ENCODE results near the gene STARD9. TPM values are rescaled to one million over a fixed set of nuclear protein-coding genes. Genes with fewer than 3 reads are reported as not detected.

STARD9 gene
- total RNA-seq, 1 donor from 2014 or later, result 10.0 TPM

DNA sequence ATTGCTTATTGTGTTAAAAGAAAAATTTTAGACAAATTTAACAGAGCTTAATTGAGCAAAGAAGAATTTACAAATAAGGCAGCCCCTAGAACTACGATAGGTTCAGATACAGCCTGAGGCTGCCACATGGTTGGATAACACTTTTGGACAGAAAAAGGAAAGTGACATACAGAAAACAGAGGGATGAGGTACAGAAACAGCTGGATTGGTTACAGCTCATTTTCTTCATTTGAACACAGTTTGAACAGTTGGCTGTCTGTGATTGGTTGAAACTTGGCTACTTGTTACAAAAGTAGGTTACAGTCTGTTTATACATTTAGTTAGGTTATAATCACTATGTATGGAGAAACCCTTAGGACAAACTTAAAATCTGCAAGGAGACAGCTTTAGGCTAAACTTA, 46.0 kb downstream of the STARD9 start:
- H3K27me3 Mint-ChIP-seq (ENCODE audit: low read depth), result no peaks in the 10 kb centered on the region
- peaks cover 3% of the 10 kb centered on the region for H3K36me3 Mint-ChIP-seq (ENCODE audit: low read depth)
- intact Hi-C loops (cut with micrococcal nuclease), result no loop called here
- H3K27ac Mint-ChIP-seq, result no peak overlapping the region
- DNase-seq (ENCODE audit: low spot score), result no peak
- H3K9me3 Mint-ChIP-seq, result no peaks in the 10 kb centered on the region
- H3K4me1 Mint-ChIP-seq (ENCODE audit: low read depth), result peaks cover 6% of the 10 kb centered on the region
- H3K4me3 Mint-ChIP-seq (ENCODE audit: low read depth), result no peak overlapping the region

DNA sequence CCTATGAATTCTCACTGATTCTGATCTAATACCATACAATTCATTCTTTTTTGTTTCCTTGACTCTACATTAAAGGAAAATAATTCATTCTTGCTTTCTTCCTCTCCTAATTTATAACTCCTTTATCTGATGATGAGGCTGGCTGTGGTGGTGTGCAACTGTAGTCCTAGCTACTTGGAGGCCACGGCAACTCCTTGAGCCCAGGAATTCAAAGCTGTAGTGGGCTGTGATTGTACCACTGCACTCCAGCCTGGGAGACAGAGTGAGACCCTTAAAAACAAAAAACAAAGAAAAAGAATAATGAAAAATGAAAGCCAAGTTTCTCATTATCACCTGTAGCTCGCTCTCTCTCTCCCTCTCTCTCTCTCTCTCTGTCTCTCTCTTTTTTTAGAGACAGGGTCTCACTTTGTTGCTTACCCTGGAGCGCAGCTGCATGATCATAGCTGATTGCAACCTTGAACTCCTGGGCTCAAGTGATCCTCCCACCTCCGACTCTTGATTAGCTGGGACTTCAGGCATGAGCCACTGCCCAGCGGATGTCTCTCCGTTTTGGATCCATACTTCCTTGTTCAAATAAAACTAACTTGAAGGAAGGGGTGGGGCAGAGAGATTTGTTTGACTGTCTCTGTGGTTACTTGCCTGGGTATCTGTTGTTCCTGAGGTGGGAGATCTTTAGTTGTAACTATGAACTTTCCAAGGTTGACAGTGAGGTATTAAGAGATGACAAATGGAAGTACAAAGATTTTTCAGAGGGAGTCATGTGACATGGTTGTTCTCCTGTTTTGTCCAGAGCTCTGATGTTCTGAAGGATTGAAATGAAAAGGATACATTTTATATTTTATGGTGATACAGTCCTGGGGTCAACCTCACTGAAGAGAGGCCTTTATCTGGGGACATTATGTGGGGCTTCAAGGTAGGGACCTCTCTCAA, 46.9 kb downstream of the STARD9 start:
- Mint-ChIP-seq H3K4me1 (ENCODE audit: low read depth) (peaks cover 6% of the 10 kb centered on the region), H3K27me3 (ENCODE audit: low read depth) (no peaks in the 10 kb centered on the region), H3K36me3 (ENCODE audit: low read depth) (peaks cover 3% of the 10 kb centered on the region), H3K27ac (no peak overlapping the region), H3K4me3 (ENCODE audit: low read depth) (no peak overlapping the region), H3K9me3 (no peaks in the 10 kb centered on the region)
- no peak for DNase-seq (ENCODE audit: low spot score)
- intact Hi-C loops (cut with micrococcal nuclease), result no loop called here

DNA sequence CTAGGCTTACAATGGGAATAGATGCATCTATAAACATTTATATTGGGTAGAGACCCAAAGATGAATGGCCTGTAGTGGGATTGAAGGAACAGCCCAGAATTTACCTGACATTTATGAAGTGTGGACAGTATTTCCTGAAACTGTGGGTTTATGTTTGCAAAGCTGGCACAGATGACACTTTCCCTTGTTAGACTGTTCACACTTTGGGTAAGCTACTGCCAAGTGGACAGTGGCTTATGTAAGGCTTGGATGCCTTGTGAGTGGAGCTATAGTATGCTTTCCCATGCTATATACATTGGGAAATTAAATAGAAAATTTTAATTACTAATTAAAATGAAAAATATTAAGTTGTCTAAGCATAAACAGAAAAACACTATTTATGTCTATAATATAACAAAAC, 48.5 kb downstream of the STARD9 start:
- Mint-ChIP-seq H3K4me3 (ENCODE audit: low read depth) (no peak overlapping the region), H3K9me3 (no peaks in the 10 kb centered on the region), H3K36me3 (ENCODE audit: low read depth) (peaks cover 3% of the 10 kb centered on the region), H3K27me3 (ENCODE audit: low read depth) (no peaks in the 10 kb centered on the region), H3K27ac (no peak overlapping the region), H3K4me1 (ENCODE audit: low read depth) (peaks cover 6% of the 10 kb centered on the region)
- intact Hi-C loops (cut with micrococcal nuclease), result no loop called here
- DNase-seq (ENCODE audit: low spot score), result no peak

- no peaks in the 10 kb centered on the region for H3K27me3 Mint-ChIP-seq (ENCODE audit: low read depth)
- no peak overlapping the region for H3K4me3 Mint-ChIP-seq (ENCODE audit: low read depth)
- intact Hi-C loops (cut with micrococcal nuclease), result no loop called here
- no peak overlapping the region for H3K27ac Mint-ChIP-seq
- H3K36me3 Mint-ChIP-seq (ENCODE audit: low read depth), result no peaks in the 10 kb centered on the region
- no peak for DNase-seq (ENCODE audit: low spot score)
- H3K4me1 Mint-ChIP-seq (ENCODE audit: low read depth), result peaks cover 2% of the 10 kb centered on the region
- no peaks in the 10 kb centered on the region for H3K9me3 Mint-ChIP-seq
These were observed 52.1 kb downstream of the STARD9 start for GRCh38 chr15:42627485-42627884.

GRCh38 chr15:42628761-42629160, 53.4 kb downstream of the STARD9 start:
- H3K4me3 Mint-ChIP-seq (ENCODE audit: low read depth), result no peak overlapping the region
- intact Hi-C loops (cut with micrococcal nuclease), result no loop called here

GRCh38 chr15:42632105-42632675, 56.8 kb downstream of the STARD9 start:
- Mint-ChIP-seq H3K4me1 (ENCODE audit: low read depth) (peaks cover 2% of the 10 kb centered on the region), H3K27ac (no peak overlapping the region), H3K27me3 (ENCODE audit: low read depth) (no peaks in the 10 kb centered on the region), H3K4me3 (ENCODE audit: low read depth) (no peak overlapping the region), H3K9me3 (no peaks in the 10 kb centered on the region), H3K36me3 (ENCODE audit: low read depth) (peaks cover 4% of the 10 kb centered on the region)
- intact Hi-C loops (cut with micrococcal nuclease), result no loop called here
- DNase-seq (ENCODE audit: low spot score), result no peak

More at GRCh38 chr15:42628761-42629160, 53.4 kb downstream of the STARD9 start:
- DNase-seq (ENCODE audit: low spot score), result no peak
- Mint-ChIP-seq H3K27me3 (ENCODE audit: low read depth) (no peaks in the 10 kb centered on the region), H3K27ac (no peak overlapping the region), H3K36me3 (ENCODE audit: low read depth) (no peaks in the 10 kb centered on the region), H3K9me3 (no peaks in the 10 kb centered on the region), H3K4me1 (ENCODE audit: low read depth) (peaks cover 2% of the 10 kb centered on the region)

DNA sequence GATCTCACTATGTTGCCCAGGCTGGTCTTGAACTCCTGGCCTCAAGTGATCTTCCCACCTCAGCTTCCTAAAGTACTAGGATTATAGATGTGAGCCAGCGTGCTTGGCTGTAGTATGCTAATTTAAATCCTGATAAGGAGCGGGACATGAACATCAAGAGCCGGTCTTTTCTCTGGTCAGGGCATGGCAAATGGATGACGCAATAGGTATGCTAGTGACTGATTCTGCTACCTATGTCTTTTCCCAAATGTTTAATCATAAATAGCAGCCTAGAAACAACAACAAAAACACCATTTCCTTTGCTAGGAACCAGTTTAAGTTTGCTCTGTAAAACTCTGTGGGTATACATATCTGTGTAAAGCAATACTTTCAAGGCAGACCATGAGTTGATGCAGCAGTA, 64.7 kb downstream of the STARD9 start:
- DNase-seq (ENCODE audit: low spot score), result no peak
- no peaks in the 10 kb centered on the region for H3K9me3 Mint-ChIP-seq
- H3K4me1 Mint-ChIP-seq (ENCODE audit: low read depth), result no peaks in the 10 kb centered on the region
- intact Hi-C loops (cut with micrococcal nuclease), result no loop called here
- no peak overlapping the region for H3K4me3 Mint-ChIP-seq (ENCODE audit: low read depth)
- no peak overlapping the region for H3K27ac Mint-ChIP-seq
- no peaks in the 10 kb centered on the region for H3K27me3 Mint-ChIP-seq (ENCODE audit: low read depth)
- peaks cover 11% of the 10 kb centered on the region for H3K36me3 Mint-ChIP-seq (ENCODE audit: low read depth)

DNA sequence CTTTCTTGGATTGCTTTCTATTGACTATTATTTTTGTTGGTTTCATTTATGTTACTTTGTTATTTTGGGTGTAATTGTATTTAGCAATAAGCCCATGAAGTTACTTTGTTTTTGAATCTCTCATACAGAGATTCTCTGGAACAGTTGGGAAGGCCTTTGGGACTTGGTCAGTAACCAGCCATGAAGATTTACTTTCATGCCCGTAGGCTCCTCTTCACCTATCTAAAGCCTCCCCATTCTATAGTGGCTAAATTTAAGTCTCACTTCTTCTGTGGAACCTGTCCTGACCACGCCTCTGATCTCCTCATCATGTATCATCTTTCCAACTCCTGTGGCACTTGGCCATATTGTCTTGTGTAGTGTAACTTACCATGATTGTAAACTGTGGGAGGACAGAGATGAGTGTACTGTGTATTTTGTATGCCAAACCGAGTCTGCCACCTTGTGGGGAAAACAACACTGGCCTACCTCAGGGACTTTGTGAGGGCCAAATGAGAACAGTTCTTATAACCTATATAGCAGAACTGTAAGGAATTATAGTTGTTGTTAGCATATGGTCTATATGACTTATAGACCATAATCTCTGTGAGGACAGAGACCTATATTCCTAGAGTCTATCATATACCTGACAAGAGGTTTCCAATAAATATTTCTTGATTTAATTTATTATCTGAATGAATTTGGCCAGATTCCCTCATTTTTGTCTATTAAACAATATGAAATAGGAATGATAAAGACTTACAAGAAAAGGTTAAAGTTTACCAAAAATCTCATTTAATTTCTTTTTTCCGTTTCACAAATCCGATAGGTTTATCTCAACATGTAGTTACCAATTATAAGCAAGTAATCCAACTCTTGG, 75.0 kb downstream of the STARD9 start:
- Mint-ChIP-seq H3K36me3 (ENCODE audit: low read depth) (peaks cover 3% of the 10 kb centered on the region), H3K27ac (peak overlapping the region; percentile 48), H3K9me3 (no peaks in the 10 kb centered on the region), H3K4me1 (ENCODE audit: low read depth) (peaks cover 14% of the 10 kb centered on the region), H3K27me3 (ENCODE audit: low read depth) (no peaks in the 10 kb centered on the region), H3K4me3 (ENCODE audit: low read depth) (no peak overlapping the region)
- intact Hi-C loops (cut with micrococcal nuclease), result loop anchor here (1.0 to 2.0 kb wide), 4 partner anchors 30 to 180 kb away; partner anchors contain the start of genes HAUS2, LRRC57 and STARD9
- DNase-seq (ENCODE audit: low spot score), result peak; percentile 60

DNA sequence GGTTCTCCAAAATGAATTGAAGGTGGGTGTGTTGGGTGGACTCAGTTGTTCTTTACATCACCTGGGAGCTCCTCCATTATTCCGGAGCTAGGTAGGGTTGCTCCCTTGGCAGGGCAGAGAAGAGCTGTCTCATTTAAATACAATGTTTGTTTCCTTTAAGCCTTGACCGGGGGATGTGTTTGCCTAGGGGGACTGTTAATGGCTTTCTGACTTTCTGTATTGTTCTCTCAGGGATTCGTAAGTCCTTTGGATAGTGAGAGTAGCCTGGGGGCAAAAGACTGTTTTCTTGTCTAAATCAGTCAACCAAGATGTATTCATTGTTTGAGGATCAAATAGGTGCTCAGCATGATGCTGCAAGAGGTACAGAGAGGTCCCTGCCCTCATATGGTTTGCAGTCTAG, 90.4 kb downstream of the STARD9 start:
- Mint-ChIP-seq H3K4me3 (ENCODE audit: low read depth) (no peak overlapping the region), H3K4me1 (ENCODE audit: low read depth) (no peaks in the 10 kb centered on the region), H3K9me3 (no peaks in the 10 kb centered on the region), H3K27me3 (ENCODE audit: low read depth) (no peaks in the 10 kb centered on the region), H3K36me3 (ENCODE audit: low read depth) (peaks cover 12% of the 10 kb centered on the region), H3K27ac (no peak overlapping the region)
- no peak for DNase-seq (ENCODE audit: low spot score)
- intact Hi-C loops (cut with micrococcal nuclease), result no loop called here

DNA sequence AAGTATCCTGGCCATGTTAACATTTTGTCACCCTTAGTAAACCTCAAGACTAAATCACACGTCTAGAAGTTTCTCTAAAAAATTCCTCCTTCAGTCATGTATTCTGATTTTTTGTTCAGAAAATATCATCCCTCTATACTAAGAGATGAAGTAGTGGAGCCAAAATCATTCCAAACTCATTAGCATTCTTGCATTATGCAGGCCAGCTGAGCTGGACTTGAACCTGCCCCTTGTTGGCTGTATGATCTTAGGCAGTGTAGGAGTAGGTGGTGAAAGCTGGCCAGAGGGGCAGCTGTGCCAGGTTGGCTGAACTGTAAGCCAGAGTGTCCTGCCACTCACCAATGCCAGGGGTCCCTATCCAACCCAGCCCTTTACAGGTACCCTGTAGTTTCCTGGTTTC, 92.4 kb downstream of the STARD9 start:
- Mint-ChIP-seq H3K27ac (no peak overlapping the region), H3K4me3 (ENCODE audit: low read depth) (no peak overlapping the region), H3K27me3 (ENCODE audit: low read depth) (no peaks in the 10 kb centered on the region), H3K4me1 (ENCODE audit: low read depth) (no peaks in the 10 kb centered on the region), H3K36me3 (ENCODE audit: low read depth) (peaks cover 15% of the 10 kb centered on the region), H3K9me3 (no peaks in the 10 kb centered on the region)
- no peak for DNase-seq (ENCODE audit: low spot score)
- intact Hi-C loops (cut with micrococcal nuclease), result no loop called here

DNA sequence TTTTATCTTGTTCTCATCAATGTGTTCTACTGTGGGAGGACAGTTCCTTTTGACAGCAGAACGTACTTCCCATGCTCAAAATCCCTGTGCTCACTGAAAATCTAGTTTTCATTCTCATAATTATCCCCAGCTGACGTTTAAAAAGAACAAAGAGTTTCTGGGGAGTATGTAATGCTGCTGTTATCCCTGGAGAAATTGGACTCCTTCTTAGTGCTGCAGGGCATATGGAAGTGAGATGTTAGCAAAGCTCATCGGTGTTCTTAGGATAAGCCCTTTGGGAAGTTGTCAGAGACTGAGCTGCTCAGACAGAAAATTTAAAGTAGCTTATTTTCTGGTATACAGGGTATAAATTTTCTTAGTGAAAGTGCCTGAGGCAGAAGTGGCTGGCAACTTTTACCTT, 95.0 kb downstream of the STARD9 start:
- Mint-ChIP-seq H3K27ac (no peak overlapping the region), H3K4me1 (ENCODE audit: low read depth) (no peaks in the 10 kb centered on the region), H3K36me3 (ENCODE audit: low read depth) (peaks cover 23% of the 10 kb centered on the region), H3K4me3 (ENCODE audit: low read depth) (no peak overlapping the region), H3K27me3 (ENCODE audit: low read depth) (no peaks in the 10 kb centered on the region), H3K9me3 (no peaks in the 10 kb centered on the region)
- intact Hi-C loops (cut with micrococcal nuclease), result no loop called here
- DNase-seq (ENCODE audit: low spot score), result no peak

- Mint-ChIP-seq H3K36me3 (ENCODE audit: low read depth) (peaks cover 22% of the 10 kb centered on the region), H3K4me3 (ENCODE audit: low read depth) (no peak overlapping the region), H3K4me1 (ENCODE audit: low read depth) (peaks cover 2% of the 10 kb centered on the region), H3K9me3 (no peaks in the 10 kb centered on the region), H3K27ac (no peak overlapping the region), H3K27me3 (ENCODE audit: low read depth) (no peaks in the 10 kb centered on the region)
- intact Hi-C loops (cut with micrococcal nuclease), result no loop called here
- no peak for DNase-seq (ENCODE audit: low spot score)
These were observed 97.0 kb downstream of the STARD9 start for GRCh38 chr15:42672444-42672843.
